HG03378 (cell line): ENCODE measurements around the gene ATG101.

Experiments used
- ATAC-seq: cut with Tn5 transposase; IDR thresholded peaks from one replicate; pipeline ENCODE4 v1.9.1; 2021; ENCODE audit warnings: mild to moderate bottlenecking, moderate library complexity; ENCODE audit not compliant: unreplicated experiment

Gene ATG101

DNA sequence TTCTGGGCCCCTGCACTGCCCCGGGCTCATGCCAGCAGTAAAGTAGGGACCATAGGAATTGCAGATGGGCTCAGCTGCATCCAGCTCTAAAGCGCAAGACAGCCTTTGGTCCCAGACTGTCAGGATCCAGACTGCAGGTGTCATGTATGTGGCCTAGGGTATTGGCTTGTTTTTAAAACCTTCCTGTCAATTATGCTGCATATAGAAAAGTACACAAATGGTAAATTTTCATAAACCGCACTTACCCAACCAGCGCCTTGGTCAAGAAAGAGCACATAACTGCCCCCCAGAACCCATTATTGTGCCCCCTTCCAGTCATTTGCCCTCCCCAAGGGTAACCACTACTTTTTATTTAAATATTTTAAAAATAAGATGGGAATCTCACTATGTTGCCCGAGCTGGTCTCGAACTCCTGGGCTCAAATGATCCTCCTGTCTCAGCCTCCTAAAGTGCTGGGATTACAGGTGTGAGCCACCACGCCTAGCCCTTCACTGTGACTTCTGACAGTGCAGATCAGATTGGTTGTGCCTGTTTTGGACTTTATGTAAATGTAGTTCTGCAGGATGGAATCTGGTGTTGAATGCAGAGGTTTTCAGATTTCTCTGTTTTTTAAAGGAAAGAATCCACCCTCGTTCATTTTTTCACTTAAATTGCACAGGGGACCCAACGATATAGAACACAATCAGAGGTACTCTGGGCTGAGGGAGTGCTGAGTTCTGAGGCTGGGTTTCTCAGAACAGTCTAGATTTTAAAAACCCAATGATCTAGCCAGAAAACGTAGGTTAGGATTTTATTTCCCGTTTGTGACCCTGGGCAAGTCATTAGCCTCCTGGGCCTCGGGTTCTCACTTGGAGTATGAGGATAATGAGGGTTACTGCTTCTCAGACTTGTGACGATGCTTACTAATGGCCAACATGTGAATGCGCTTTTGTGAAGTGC is 11.9 kb upstream of the ATG101 start:
- ATAC-seq, result no peak

GRCh38 chr12:52058631-52059361 is 11.0 kb upstream of the ATG101 start:
- no peak for ATAC-seq

DNA sequence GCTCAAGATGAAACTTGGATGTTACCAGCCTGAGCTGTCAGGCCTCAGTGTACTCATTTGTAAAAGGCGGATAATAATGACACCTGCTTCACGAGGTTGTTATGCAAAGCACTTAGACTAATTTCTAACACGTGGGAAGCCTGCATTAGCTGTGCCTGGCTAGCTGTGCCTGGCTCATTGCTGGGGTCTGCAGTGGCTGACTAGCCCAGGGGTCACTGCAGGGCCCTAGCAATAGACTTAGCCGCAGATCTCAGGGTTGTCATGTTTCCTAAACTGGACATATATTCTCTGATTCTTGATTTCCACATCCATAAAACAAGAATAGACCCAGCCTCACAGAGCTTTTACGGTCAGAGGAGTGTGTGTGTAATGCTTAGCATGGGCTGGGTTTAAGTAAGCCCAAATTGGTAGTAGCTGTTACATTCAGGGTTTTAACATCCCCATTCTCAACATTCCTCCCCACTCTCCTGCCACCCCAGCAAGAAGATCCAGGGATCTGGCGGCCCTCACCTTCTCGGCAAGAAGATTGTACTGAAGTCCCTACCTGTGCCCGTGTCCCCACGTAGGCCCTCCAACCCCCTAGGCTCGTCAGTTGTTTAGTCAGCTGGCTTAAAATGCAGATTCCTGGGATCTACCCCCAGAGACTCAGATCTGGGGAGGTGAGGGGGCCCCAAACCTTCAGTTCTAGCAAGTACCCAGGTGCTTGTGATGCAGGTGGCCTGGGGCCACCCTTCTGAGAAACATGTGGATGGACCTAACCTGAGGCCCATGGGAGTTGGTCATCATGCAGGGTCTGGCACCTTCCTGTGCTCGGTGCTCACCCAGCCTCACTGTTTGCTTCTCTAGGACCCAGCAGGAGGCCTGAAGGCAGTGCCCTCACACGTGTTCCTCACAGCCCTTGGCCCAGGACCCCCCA is 9.9 kb upstream of the ATG101 start:
- no peak for ATAC-seq

DNA sequence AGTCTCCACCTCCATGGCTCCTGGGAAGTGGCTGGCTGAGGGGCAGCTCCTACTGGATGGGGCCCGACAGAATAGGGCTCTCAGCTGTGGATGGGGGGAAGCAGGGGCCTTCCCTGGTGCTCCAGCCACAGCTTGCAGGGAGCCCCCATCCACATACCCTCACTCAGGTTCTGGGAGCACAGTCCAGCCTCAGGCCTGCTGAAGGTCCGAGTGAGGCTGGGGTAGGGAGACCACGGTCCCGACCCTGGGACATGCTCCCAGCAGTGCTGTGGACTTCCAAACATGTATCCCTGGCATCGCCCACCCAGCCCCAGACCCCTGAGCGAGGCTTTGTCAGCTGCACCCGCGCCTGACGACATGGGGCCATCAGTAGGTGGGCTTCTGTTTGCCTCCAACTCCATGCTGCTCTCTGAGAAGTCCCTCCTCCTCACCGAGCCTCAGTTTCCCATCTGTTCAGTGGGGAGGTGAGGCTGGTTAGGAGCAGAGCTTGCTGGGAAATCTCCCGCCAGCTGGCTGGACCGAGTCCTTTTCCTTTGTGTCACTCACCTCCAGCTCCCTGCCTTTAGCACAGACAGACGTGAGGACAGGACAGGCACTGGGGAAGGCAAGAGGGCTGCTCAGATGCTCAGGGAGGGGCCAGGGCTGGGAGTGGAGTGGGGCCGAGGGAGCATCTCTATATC is 9.1 kb upstream of the ATG101 start:
- no peak for ATAC-seq

- ATAC-seq, result no peak
Measured at GRCh38 chr12:52061470-52062166, 8.2 kb upstream of the ATG101 start.

DNA sequence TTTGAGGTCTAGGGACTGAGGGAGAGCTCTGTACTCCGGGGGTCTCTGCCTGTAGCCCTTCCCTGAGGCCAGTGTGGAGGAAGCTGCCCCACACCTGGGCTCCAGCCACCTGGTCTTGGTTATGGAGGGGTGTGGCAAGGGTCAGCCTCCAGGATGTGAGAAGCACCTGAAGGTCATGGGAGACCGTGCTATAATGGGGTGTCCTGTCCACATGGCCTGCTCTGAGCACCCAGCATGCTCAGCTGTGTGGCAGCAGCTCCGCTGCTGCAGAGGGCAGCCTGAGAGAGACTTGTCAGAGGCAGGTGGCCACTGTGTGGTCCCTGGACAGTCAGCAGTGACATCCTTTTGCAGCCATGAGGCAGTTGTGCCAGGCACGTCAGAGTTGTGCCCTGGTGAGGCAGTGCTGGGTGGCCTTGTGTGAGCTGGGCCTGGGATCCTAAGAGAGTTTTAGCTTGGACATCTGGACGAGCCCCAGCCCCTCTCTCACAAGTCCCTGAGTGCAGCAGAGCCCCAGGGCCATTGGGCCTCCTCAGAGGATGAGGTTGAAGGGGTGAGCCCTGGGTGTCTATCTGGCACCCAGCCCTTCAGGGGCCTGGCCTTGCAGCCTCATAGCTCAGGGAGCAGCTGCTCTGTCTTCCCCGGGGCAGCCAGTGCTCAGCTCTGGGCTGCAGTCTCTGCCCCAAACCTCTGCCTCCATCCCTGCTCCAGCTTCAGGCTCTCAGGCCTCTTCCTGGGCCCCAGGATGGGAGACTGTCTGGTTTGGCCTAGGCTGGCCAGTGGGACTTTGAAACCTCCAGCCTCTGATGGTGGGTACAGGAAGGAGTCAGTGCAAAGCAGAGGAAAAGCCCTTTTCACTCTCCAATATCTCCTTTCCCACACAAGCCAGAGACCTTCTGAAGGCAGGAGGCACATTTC is 7.4 kb upstream of the ATG101 start:
- ATAC-seq, result no peak

GRCh38 chr12:52063082-52063924 is 6.5 kb upstream of the ATG101 start:
- no peak for ATAC-seq

DNA sequence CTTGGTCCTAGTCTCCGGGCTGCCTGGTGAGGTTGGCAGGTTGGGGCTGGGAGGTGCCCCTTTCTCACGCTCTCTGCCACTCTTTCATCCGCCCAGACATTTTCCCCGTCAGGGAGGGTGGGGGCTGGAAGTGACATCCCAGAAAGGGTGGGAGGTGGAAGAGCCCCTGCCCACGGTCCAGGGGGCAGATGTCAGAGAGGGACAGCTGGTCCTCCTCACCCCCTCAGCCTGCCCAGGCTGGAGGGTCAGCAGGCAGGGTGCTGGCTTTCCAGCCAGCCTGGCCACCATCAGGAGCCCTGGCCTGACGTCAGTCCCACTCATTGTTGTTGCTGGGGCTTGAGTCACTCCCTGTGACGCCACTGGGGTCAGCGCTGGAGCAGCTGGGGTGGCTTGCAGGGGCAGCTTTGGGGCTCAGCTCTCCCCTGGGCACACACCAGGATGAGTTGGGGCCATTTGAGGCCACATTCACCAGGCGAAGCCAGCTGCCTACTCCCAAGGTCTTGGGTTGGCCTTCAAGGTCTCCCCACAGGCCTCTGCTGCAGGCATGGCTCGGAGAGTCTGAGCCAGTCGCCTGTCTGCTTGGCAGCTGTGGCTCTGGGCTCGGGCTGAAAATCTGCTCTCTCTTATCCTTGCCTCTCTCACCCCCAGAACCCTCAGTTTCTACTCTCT is 5.7 kb upstream of the ATG101 start:
- no peak for ATAC-seq

- ATAC-seq, result no peak
Measured at GRCh38 chr12:52066346-52067080, 3.3 kb upstream of the ATG101 start.

GRCh38 chr12:52067081-52067374 is 2.8 kb upstream of the ATG101 start:
- no peak for ATAC-seq

DNA sequence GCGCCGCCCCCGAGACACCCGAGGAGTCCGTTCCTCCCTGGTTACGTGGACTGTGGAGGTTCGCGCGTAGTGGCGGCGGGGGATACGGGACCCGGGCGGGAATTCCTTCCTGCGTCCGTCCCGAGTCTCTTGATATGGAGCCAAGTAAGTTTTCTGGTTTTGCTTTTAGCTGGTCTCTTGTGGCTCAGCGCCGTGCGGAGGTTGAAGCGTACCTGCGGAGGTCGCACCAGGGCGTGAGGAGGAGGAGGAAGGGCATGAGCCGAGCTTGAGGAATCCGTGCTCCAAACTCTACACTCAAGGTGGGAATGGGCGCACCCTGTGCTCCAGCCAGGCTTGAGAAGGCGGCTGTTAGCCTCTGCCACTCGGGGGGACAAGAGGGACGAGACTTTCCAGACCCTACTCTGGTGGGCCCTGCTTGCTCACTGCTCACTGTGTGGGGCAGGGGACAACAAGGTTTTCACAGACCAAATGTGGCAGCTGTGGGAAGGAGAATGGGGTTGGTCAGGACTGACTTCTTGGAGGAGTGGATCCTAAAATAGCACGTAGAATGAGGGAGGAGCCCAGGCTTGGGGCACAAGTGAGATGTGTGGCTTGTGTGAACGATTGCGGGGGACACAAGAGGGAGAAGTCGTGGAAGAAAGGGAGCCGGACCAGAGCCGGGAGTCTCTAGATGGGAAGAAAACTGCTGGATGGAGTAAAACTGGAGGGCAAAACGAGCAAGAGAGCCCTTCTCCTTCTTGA is 577 bp downstream of the ATG101 start:
- ATAC-seq, result peak; percentile 5

DNA sequence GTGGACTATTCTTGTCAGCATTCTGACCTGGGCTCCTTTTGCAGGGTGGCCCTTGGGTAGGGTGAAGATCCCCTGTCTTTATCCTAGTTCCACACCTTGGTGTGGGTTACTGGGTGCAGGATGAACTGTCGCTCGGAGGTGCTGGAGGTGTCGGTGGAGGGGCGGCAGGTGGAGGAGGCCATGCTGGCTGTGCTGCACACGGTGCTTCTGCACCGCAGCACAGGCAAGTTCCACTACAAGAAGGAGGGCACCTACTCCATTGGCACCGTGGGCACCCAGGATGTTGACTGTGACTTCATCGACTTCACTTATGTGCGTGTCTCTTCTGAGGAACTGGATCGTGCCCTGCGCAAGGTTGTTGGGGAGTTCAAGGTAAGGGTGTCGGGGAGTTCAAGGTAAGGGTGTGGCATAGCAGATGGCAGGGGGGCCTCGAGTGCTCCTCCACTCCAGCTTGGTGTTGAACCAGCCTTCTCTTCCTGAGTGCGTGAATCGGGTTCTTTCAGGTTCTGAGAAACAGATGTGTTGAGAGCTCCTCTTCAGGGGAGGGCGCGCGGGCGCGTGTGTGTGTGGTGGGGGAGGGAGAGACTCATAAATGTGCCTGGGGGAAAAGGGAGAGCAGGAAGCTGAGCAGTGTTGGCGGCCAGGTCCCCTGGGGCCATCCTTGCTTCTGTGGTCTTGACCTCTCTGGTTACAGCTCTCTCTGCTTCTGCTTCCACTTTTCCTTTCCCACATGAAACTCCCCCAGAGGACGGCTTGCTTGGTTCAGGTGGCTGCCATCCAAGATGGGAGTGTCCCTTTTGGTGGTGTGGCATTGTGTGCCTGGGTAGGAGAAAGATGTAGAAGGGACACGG is 4.0 kb downstream of the ATG101 start:
- ATAC-seq, result no peak

GRCh38 chr12:52074971-52075724 is 5.4 kb downstream of the ATG101 start:
- ATAC-seq, result no peak

DNA sequence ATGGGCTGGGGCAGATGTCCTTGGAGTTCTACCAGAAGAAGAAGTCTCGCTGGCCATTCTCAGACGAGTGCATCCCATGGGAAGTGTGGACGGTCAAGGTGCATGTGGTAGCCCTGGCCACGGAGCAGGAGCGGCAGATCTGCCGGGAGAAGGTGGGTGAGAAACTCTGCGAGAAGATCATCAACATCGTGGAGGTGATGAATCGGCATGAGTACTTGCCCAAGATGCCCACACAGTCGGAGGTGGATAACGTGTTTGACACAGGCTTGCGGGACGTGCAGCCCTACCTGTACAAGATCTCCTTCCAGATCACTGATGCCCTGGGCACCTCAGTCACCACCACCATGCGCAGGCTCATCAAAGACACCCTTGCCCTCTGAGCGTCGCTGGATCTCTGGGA is 7.0 kb downstream of the ATG101 start:
- no peak for ATAC-seq

GRCh38 chr12:52078276-52078675 is 8.5 kb downstream of the ATG101 start:
- ATAC-seq, result no peak
